OCI-LY7 (cell line): ENCODE data around the gene CHST9. TPM values are rescaled to one million over a fixed set of nuclear protein-coding genes. Genes with fewer than 3 reads are reported as not detected.

Experiments used
- BruUV-seq: library from RNA; stranded (reverse); fragments of 400-500 nt; replicated peaks from 2 replicates; lab custom pipeline; 2021; lab: Mats Ljungman, UMichigan
- CTCF ChIA-PET: fragments of 300-600 bp; sonication (Branson Sonifier 250); formaldehyde crosslinking; loops from one replicate; lab custom pipeline; 2022; ENCODE audit warnings: antibody characterized with exemption; ENCODE audit not compliant: unreplicated experiment; lab: Charles Lee
- POLR2A ChIA-PET: fragments of 300-600 bp; sonication (Branson Sonifier 250); formaldehyde crosslinking; loops from one replicate; lab custom pipeline; 2022; ENCODE audit warnings: antibody characterized with exemption; lab: Charles Lee
- DNase-seq: peaks from one replicate; pipeline ENCODE4 v3.0.0-alpha.2; 2015; ENCODE audit warnings: low spot score
- H2AFZ ChIP-seq: fragments of 200-600 bp; sonication (generic), shearing (Covaris generic); 2 replicates; pipeline ENCODE4 v1.6.1; 2014; ENCODE audit warnings: mild to moderate bottlenecking, antibody characterized with exemption, low read length, moderate library complexity
- H3K27ac ChIP-seq: fragments of 200-600 bp; sonication (generic); 2 replicates; pipeline ENCODE4 v1.5.1; 2014; ENCODE audit warnings: mixed run types, low read depth, mild to moderate bottlenecking, moderate library complexity, low read length, inconsistent platforms; ENCODE audit not compliant: poor library complexity, severe bottlenecking
- H3K36me3 ChIP-seq: fragments of 200-600 bp; sonication (generic); 2 replicates; pipeline ENCODE4 v1.6.1; 2014; ENCODE audit warnings: mild to moderate bottlenecking, antibody characterized with exemption, low read length, moderate library complexity, mixed read lengths; ENCODE audit not compliant: insufficient read depth
- H3K4me1 ChIP-seq: fragments of 200-600 bp; sonication (generic); 2 replicates; pipeline ENCODE4 v1.5.1; 2014; ENCODE audit warnings: mild to moderate bottlenecking, low read length; ENCODE audit not compliant: insufficient read depth, poor library complexity, severe bottlenecking
- H3K4me2 ChIP-seq: fragments of 200-600 bp; sonication (generic); 2 replicates; pipeline ENCODE4 v1.6.1; 2014; ENCODE audit warnings: mild to moderate bottlenecking, low read length
- H3K4me3 ChIP-seq: fragments of 200-600 bp; sonication (generic); 2 replicates; pipeline ENCODE4 v1.5.1; 2014; ENCODE audit warnings: mild to moderate bottlenecking, low read depth, low read length; ENCODE audit not compliant: poor library complexity, severe bottlenecking
- H3K79me2 ChIP-seq: fragments of 200-600 bp; sonication (generic); 2 replicates; pipeline ENCODE4 v1.6.1; 2016; ENCODE audit warnings: low read depth, mild to moderate bottlenecking, low read length, moderate library complexity, mixed read lengths; ENCODE audit not compliant: insufficient read depth
- H3K9me2 ChIP-seq: fragments of 200-600 bp; sonication (generic); 2 replicates; pipeline ENCODE4 v1.6.1; 2016; ENCODE audit warnings: mild to moderate bottlenecking, low read length, mixed read lengths; ENCODE audit not compliant: insufficient read depth
- H3K9me3 ChIP-seq: fragments of 200-600 bp; sonication (generic); 2 replicates; pipeline ENCODE4 v1.6.1; 2014; ENCODE audit warnings: mild to moderate bottlenecking, mixed run types, low read length, mixed read lengths
- H4K20me1 ChIP-seq: fragments of 200-600 bp; sonication (generic); 2 replicates; pipeline ENCODE4 v1.6.1; 2014; ENCODE audit warnings: mild to moderate bottlenecking, antibody characterized with exemption, low read length, moderate library complexity, mixed read lengths; ENCODE audit not compliant: insufficient read depth
- CTCF ChIP-seq: fragments of 200-600 bp; sonication (generic); conservative IDR thresholded peaks from 2 replicates; pipeline ENCODE4 v1.5.1; 2014; ENCODE audit warnings: mild to moderate bottlenecking, antibody characterized with exemption, low read length, moderate library complexity, mixed read lengths
- EZH2phosphoT487 ChIP-seq: fragments of 200-600 bp; sonication (generic); IDR thresholded peaks from 2 replicates; pipeline ENCODE4 v1.6.1; 2018; ENCODE audit warnings: low read depth, borderline replicate concordance, mild to moderate bottlenecking, mixed run types, antibody characterized with exemption, low read length, moderate library complexity, mixed read lengths
- intact Hi-C: fragments of 100-400 bp; cut with micrococcal nuclease; formaldehyde crosslinking; loops from one replicate; pipeline ENCODE4 v1.10.0; 2022; ENCODE audit not compliant: unreplicated experiment
- total RNA-seq, 2 experiments: library from RNA; depleted of rRNA in 1 of 2; stranded (reverse); fragments of >200 nt in 1 of 2; shearing (Covaris generic) in 1 of 2; gene quantifications; 2 replicates each; pipeline ENCODE4 v1.2.3, GENCODE V29; 2014 to 2022

The CHST9 gene
- total RNA-seq, 2 experiments from 2014 or later = not detected

GRCh38 chr18:27113358-27113757, 71.8 kb downstream of the CHST9 start:
- Histone ChIP-seq H3K27ac (no peak overlapping the region), H4K20me1 (no peaks in the 10 kb centered on the region), H3K4me2 (no peak overlapping the region), H3K36me3 (no peaks in the 10 kb centered on the region), H3K79me2 (no peaks in the 10 kb centered on the region), H2AFZ (no peak overlapping the region), H3K4me3 (no peak overlapping the region), H3K4me1 (no peaks in the 10 kb centered on the region), H3K9me3 (no peaks in the 10 kb centered on the region), H3K9me2 (no peaks in the 10 kb centered on the region)
- intact Hi-C loops = no loop called here
- CTCF ChIA-PET = no interaction called here
- BruUV-seq = no TSS peak
- POLR2A ChIA-PET = interaction anchor here (0.6 to 0.7 kb wide), 2 partner anchors 54 to 572 kb away, joined by 3 to 4 read pairs; no protein-coding TSS in a partner anchor
- DNase-seq = no peak
- no peak for TF ChIP-seq EZH2phosphoT487
- TF ChIP-seq CTCF = no peak

GRCh38 chr18:27110319-27110718, 74.8 kb downstream of the CHST9 start:
- Histone ChIP-seq H3K27ac (no peak overlapping the region), H3K4me1 (no peaks in the 10 kb centered on the region), H2AFZ (no peak overlapping the region), H3K9me2 (no peaks in the 10 kb centered on the region), H3K4me2 (no peak overlapping the region), H3K79me2 (no peaks in the 10 kb centered on the region), H3K9me3 (no peaks in the 10 kb centered on the region), H3K4me3 (no peak overlapping the region), H4K20me1 (no peaks in the 10 kb centered on the region), H3K36me3 (no peaks in the 10 kb centered on the region)
- ChIA-PET POLR2A (no interaction called here), CTCF (no interaction called here)
- BruUV-seq = no TSS peak
- no peak for DNase-seq
- TF ChIP-seq CTCF (no peak), EZH2phosphoT487 (no peak)
- intact Hi-C loops = no loop called here

GRCh38 chr18:27109451-27109850, 75.7 kb downstream of the CHST9 start:
- H3K9me3 ChIP-seq = no peaks in the 10 kb centered on the region
- H3K27ac ChIP-seq = no peak overlapping the region
- TF ChIP-seq CTCF = no peak
- TF ChIP-seq EZH2phosphoT487 = no peak
- no peaks in the 10 kb centered on the region for H3K4me1 ChIP-seq
- no peaks in the 10 kb centered on the region for H3K36me3 ChIP-seq
- H3K9me2 ChIP-seq = no peaks in the 10 kb centered on the region
- H3K4me2 ChIP-seq = no peak overlapping the region
- H2AFZ ChIP-seq = no peak overlapping the region
- H4K20me1 ChIP-seq = no peaks in the 10 kb centered on the region
- no peaks in the 10 kb centered on the region for H3K79me2 ChIP-seq
- CTCF ChIA-PET = no interaction called here
- intact Hi-C loops = no loop called here
- BruUV-seq = no TSS peak
- POLR2A ChIA-PET = no interaction called here
- no peak for DNase-seq
- H3K4me3 ChIP-seq = no peak overlapping the region
